NT2/D1 (cell line): ENCODE results near the gene ZNF474.

ENCODE experiments used
- DNase-seq: peaks from one replicate; pipeline ENCODE4 v3.0.0-alpha.2; 2011; ENCODE audit warnings: low read depth, low spot score
- H3K27me3 ChIP-seq: 2 replicates; pipeline ENCODE4 v1.6.0; 2011; ENCODE audit warnings: mild to moderate bottlenecking; ENCODE audit not compliant: insufficient read length, insufficient read depth
- H3K36me3 ChIP-seq: 2 replicates; pipeline ENCODE4 v1.6.1; 2011; ENCODE audit warnings: mild to moderate bottlenecking, low read length, mixed read lengths; ENCODE audit not compliant: insufficient read depth, insufficient read length
- H3K4me1 ChIP-seq: 2 replicates; pipeline ENCODE4 v1.5.1; 2011; ENCODE audit not compliant: insufficient read depth, insufficient read length
- H3K4me3 ChIP-seq: 2 replicates; pipeline ENCODE4 v1.5.1; 2011; ENCODE audit warnings: low read depth; ENCODE audit not compliant: insufficient read length
- H3K9ac ChIP-seq: 2 replicates; pipeline ENCODE4 v1.6.0; 2011; ENCODE audit warnings: low read depth; ENCODE audit not compliant: insufficient read length
- H3K9me3 ChIP-seq: 2 replicates; pipeline ENCODE4 v1.5.1; 2011; ENCODE audit warnings: mild to moderate bottlenecking, low read length; ENCODE audit not compliant: insufficient read depth
- SUZ12 ChIP-seq: IDR thresholded peaks from 2 replicates; pipeline ENCODE4 v1.6.1; 2011; ENCODE audit not compliant: insufficient read length, insufficient read depth; ENCODE audit errors: extremely low read depth
- YY1 ChIP-seq: IDR thresholded peaks from 2 replicates; pipeline ENCODE4 v1.6.1; 2011; ENCODE audit not compliant: insufficient read length, insufficient read depth
- ZNF274 ChIP-seq: IDR thresholded peaks from 2 replicates; pipeline ENCODE4 v1.6.1; 2011; ENCODE audit warnings: mild to moderate bottlenecking, low read depth, low read length

Gene ZNF474

DNA sequence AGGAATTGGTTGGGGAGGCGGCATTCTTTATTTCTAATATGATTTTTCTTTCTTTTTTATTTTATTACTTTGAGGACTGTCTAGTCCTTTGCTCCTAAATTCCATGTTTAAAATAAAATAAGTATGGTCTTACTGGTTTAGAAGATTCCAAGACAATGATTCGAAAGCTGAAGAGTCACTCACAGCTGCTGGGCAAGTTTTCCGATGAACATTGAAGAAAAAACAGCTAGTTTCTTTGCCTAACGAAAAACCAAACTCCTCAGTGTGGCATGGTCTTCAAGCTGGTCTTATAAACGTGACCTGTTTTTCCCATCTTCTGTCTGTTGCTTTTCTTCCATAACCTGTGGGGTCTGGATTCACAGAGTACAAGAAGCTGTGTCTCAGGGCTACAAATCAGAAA, 25.1 kb downstream of the ZNF474 start:
- no peak for DNase-seq
- H3K27me3 ChIP-seq: no peaks in the 10 kb centered on the region
- no peaks in the 10 kb centered on the region for H3K9me3 ChIP-seq
- no peak overlapping the region for H3K4me3 ChIP-seq
- no peak overlapping the region for H3K9ac ChIP-seq
- H3K36me3 ChIP-seq: no peaks in the 10 kb centered on the region
- H3K4me1 ChIP-seq: no peaks in the 10 kb centered on the region
- TF ChIP-seq ZNF274: no peak
- TF ChIP-seq YY1: no peak

DNA sequence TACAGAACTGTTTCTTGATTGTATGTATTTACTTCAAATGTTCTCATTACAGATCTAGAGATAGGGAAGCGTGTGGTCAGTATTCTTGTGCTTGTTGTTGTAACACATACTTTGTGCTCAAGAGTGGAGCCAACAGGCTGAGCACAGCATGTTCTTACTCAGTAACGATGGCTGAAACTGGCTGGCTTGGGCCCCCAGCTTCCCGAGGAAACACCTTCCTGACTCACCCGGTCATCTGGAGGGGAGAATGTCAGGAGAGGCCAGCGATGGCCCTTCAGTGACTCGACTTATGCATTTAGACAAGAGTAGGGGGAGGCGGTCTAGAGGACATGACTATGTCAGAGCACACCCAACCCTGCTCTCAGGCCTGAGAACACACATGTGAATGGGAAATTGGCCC, 25.6 kb downstream of the ZNF474 start:
- H3K27me3 ChIP-seq: no peaks in the 10 kb centered on the region
- H3K36me3 ChIP-seq: no peaks in the 10 kb centered on the region
- H3K4me1 ChIP-seq: no peaks in the 10 kb centered on the region
- no peak overlapping the region for H3K4me3 ChIP-seq
- no peak for DNase-seq
- H3K9me3 ChIP-seq: no peaks in the 10 kb centered on the region
- no peak for TF ChIP-seq YY1
- no peak for TF ChIP-seq SUZ12
- no peak overlapping the region for H3K9ac ChIP-seq

DNA sequence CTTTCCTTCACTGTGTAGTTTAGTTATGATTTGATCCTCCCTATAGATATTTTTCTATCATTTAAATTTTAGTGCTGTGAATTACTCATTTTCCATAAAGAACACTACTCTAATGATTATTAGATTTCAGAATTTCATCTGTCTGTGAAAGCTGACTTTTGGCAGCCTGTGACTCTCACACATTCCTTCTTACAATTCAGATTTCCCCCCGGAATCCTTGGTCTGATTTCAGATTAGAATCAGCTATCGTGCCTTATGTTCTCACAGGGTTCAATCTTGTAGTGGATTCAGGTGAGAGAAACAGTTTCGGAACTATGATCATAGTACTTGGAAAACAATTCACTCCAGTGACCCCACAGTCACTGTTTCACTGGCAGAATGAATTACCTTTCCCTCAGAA, 26.2 kb downstream of the ZNF474 start:
- no peak for TF ChIP-seq ZNF274
- no peak for TF ChIP-seq SUZ12
- TF ChIP-seq YY1: no peak
- Histone ChIP-seq H3K9me3 (no peaks in the 10 kb centered on the region), H3K9ac (no peak overlapping the region)

DNA sequence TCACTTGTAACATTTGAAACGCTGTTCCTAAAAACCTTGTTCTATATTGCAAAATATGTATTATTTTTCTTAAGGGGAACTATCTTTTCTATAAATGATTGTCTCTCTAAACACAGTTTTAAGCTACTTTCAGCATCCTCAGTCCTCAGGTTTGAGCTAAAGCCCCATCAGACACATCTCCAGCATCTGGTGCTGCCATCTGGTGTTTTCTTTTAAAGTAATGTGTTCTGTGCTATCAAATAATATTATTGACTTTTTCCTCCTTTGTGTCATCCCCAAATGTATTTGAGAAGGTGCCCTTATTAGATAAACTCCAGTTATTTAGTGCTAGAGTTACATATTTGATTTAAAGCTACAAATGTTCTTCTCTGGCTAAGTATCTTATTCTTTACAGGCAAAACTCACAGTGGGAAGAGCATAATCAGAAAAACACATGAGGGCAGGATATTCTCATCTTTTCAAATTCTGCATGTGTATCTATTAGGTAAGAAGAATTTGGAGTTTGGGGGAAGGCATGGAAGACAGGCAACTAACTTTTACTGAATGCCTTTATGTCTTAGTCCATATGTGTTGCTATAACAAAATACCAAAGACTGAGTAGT, 27.5 kb downstream of the ZNF474 start:
- Histone ChIP-seq H3K4me3 (no peak overlapping the region), H3K27me3 (no peaks in the 10 kb centered on the region), H3K9me3 (no peaks in the 10 kb centered on the region), H3K36me3 (no peaks in the 10 kb centered on the region), H3K4me1 (no peaks in the 10 kb centered on the region), H3K9ac (no peak overlapping the region)
- TF ChIP-seq ZNF274: no peak
- TF ChIP-seq YY1: no peak
- TF ChIP-seq SUZ12: no peak
- no peak for DNase-seq

More for the DNA sequence above, 26.2 kb downstream of the ZNF474 start:
- H3K36me3 ChIP-seq: no peaks in the 10 kb centered on the region
- DNase-seq: no peak
- no peaks in the 10 kb centered on the region for H3K27me3 ChIP-seq
- H3K4me1 ChIP-seq: no peaks in the 10 kb centered on the region
- no peak overlapping the region for H3K4me3 ChIP-seq

DNA sequence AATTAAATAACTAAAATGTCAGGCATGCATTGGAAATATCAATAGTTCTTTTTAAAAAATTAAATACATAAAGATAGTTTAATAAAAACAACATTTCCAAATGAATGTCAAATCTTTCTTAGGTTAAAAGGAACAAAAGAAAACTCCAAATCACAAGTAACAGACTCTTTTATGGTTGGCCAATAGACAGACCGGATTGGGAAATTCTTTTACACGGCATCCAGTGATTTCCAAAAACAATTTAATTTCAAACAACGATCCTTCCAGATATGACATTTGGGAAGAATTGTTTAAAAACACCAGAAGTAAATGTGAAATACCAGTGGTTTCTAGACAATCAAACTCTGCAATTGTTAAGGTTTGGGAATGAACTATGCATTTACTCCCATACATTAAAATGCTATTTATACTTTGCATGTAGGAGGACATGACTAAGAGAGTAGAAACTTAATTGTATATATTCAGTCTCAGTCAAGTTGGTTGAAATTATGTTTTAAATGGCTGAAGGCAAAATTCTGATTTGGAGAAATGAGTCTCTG, 32.8 kb downstream of the ZNF474 start:
- Histone ChIP-seq H3K4me3 (no peak overlapping the region), H3K36me3 (no peaks in the 10 kb centered on the region), H3K9me3 (no peaks in the 10 kb centered on the region), H3K27me3 (no peaks in the 10 kb centered on the region), H3K9ac (no peak overlapping the region), H3K4me1 (peaks cover 6% of the 10 kb centered on the region)
- TF ChIP-seq ZNF274 (no peak), SUZ12 (no peak), YY1 (no peak)
- DNase-seq: no peak

DNA sequence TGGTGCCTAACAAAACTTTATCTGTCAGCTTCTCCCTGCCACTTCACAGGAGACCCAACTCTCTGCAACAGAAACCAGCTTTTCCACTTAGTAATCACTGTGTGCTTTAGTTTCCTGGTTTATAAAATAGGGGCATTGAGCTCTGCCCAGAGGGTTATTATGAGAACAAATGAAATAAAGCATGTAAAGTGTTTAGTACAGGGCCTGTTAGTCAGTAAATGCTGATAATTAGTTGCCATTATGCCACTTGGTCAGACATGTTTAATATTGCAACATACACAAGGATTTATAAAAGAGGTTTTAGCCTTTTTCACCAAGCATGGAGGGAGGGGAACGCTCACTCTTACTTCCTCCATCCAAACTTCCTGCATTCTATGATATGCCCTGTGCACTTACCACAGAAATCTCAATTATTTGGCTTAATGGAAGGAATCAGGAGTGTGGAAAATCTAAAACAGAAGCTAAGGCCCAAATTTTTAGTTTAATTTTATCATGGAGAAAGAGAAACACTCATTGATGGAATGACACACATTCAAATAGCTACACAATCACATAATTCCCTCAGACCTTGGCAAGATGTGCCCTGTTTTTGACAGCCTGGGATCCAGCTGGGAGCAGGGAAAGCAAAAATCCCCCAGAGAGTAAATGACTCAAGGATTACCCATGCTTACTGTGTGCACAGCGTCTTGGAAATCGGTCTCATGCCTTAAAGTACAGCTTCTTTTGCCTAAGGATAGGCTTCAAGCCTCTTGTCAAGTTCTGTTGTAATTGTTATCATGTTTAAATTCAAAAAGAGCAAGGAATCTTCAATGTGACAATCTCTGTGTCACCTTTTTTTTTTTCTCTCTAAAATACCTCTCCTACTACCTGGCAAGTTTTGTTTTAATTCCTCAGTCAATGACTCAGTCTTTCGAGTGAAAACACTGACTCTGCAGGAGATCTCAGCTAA, 34.0 kb downstream of the ZNF474 start:
- Histone ChIP-seq H3K9me3 (no peaks in the 10 kb centered on the region), H3K36me3 (no peaks in the 10 kb centered on the region), H3K27me3 (no peaks in the 10 kb centered on the region), H3K9ac (no peak overlapping the region), H3K4me3 (no peak overlapping the region), H3K4me1 (peaks cover 6% of the 10 kb centered on the region)
- no peak for DNase-seq
- no peak for TF ChIP-seq YY1
- no peak for TF ChIP-seq SUZ12
- TF ChIP-seq ZNF274: no peak

DNA sequence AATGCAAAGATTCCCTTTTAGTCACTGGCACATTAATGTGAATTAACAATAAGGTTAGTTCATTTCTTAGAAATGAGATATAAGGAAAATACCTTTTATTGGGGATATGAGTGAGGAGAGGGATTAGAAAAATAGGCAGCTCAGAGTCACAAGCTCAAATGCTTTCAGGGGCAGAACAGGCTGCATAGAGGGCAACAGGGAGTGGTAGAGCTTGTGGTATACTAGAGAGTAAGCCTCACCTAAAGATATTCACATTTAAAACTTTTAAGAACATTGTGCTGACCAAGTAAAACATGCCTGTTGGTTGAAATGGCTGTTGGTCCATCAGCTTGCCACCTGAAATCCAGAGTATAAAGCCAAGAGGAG, 34.7 kb downstream of the ZNF474 start:
- Histone ChIP-seq H3K9ac (no peak overlapping the region), H3K4me3 (no peak overlapping the region), H3K4me1 (peaks cover 6% of the 10 kb centered on the region), H3K27me3 (no peaks in the 10 kb centered on the region), H3K36me3 (no peaks in the 10 kb centered on the region), H3K9me3 (no peaks in the 10 kb centered on the region)
- no peak for DNase-seq
- TF ChIP-seq ZNF274 (no peak), SUZ12 (no peak), YY1 (no peak)
